Dermis blood vessel endothelial cell (primary cell): ENCODE data around the gene C11orf42. TPM values are rescaled to one million over a fixed set of nuclear protein-coding genes. Genes with fewer than 3 reads are reported as not detected.

Experiments used
- DNase-seq: peaks from one replicate; pipeline ENCODE4 v3.0.0; 2010
- total RNA-seq: library from RNA; depleted of rRNA; stranded (reverse); fragments of >200 nt; gene quantifications from 2 replicates; pipeline ENCODE4 v1.2.3, GENCODE V29; 2014

C11orf42 gene
- total RNA-seq, 1 donor from 2014 or later = not detected

DNA sequence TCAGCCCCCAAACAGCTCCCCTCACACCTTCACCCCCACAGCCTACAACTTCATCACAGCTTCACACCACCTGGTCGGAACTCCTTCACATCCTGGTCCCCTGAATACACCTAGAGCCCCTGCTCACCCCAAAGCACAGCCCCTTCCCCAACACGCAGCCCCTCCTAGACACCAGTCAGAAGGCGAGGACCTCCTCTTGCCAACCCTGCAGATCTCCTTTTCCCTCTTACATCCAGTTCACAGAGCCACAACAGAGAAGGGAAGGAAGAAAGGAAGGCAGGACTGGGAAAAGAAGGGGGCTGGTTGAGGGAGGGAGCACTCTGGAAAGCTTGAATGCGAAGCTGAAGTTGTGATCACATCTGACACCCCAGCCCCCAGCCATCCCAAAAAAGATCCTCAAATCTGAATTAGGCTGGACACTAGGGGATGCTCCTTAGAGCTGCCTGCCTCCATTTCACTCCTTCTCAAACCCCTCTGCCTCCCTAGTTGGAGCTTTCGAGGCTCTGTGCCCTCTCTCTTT is 54.9 kb downstream of the C11orf42 start:
- DNase-seq = no peak

Other genes with a start within 250 kb of the C11orf42 start
- gene OR56A5, start 237.1 kb upstream of the C11orf42 start, total RNA-seq = not detected in 2 replicates
- not detected in 2 replicates for gene OR52L1, start 218.6 kb upstream of the C11orf42 start, total RNA-seq
- gene OR56A4, start 198.6 kb upstream of the C11orf42 start, total RNA-seq = not detected in 2 replicates
- 0.14 TPM in 1 of 2 replicates, not detected in the other for gene OR56A1, start 174.8 kb upstream of the C11orf42 start, total RNA-seq
- gene OR56B4, start 97.9 kb upstream of the C11orf42 start, total RNA-seq = not detected in 2 replicates
- gene OR52B2, start 35.2 kb upstream of the C11orf42 start, total RNA-seq = 0.09 TPM in 1 of 2 replicates, not detected in the other
- not detected in 2 replicates for gene OR52W1, start 6.3 kb upstream of the C11orf42 start, total RNA-seq
- gene FHIP1B, start 29.1 kb downstream of the C11orf42 start, total RNA-seq = 9.5 and 15.1 TPM in 2 replicates
- gene CNGA4, start 33.5 kb downstream of the C11orf42 start, total RNA-seq = 0.09 TPM in 1 of 2 replicates, not detected in the other
- gene CCKBR, start 54.3 kb downstream of the C11orf42 start, total RNA-seq = not detected in 2 replicates
- 201 and 220 TPM in 2 replicates for gene CAVIN3, start 114.9 kb downstream of the C11orf42 start, total RNA-seq
- 25.2 and 27.6 TPM in 2 replicates for gene SMPD1, start 184.9 kb downstream of the C11orf42 start, total RNA-seq
- 43.9 and 52.9 TPM in 2 replicates for gene APBB1, start 213.5 kb downstream of the C11orf42 start, total RNA-seq
- gene HPX, start 235.4 kb downstream of the C11orf42 start, total RNA-seq = 0.19 and 0.51 TPM in 2 replicates